ENCODE measurements around the gene EDIL3. TPM values are rescaled to one million over a fixed set of nuclear protein-coding genes. Genes with fewer than 3 reads are reported as not detected.

Gene EDIL3
- total RNA-seq, 2 donors from 2014 or later, result 2.2 to 17.5 TPM

- Histone ChIP-seq H3K9me3 (ENCODE audit: control insufficient read depth, low read length) (no peaks in the 10 kb centered on the region), H3K27ac (ENCODE audit: low read depth, low read length) (no peak overlapping the region), H3K4me1 (ENCODE audit: control insufficient read depth, insufficient read depth, low read length) (no peaks in the 10 kb centered on the region), H3K9ac (ENCODE audit: extremely low read depth, low read length, poor library complexity, severe bottlenecking) (no peak overlapping the region), H3K27me3 (ENCODE audit: control insufficient read depth, insufficient read depth, low read length, poor library complexity, severe bottlenecking) (no peaks in the 10 kb centered on the region), H3K36me3 (ENCODE audit: control insufficient read depth, insufficient read depth, low read length) (no peaks in the 10 kb centered on the region), H3K4me3 (ENCODE audit: low read length) (no peak overlapping the region)
- no peak overlapping the region for H3K4me3 Mint-ChIP-seq
- DNase-seq, result no peak
- no peaks in the 10 kb centered on the region for H3K36me3 Mint-ChIP-seq (ENCODE audit: low read depth)
- 95 to 100% methylated on average over 1 of the region's 1 CpG for WGBS, 2 experiments (ENCODE audit: insufficient coverage in 1 of 2, insufficient read length in 1 of 2)
- H3K27me3 Mint-ChIP-seq (ENCODE audit: insufficient read depth), result no peaks in the 10 kb centered on the region
- no peak for TF ChIP-seq CTCF (conservative IDR thresholded peaks at IDR 0.05)
- H3K27ac Mint-ChIP-seq, result no peak overlapping the region
- peaks cover 27% of the 10 kb centered on the region for H3K4me1 Mint-ChIP-seq
- H3K9me3 Mint-ChIP-seq, result no peaks in the 10 kb centered on the region
Measured at GRCh38 chr5:84275609-84276008, 109.1 kb downstream of the EDIL3 start.

- Mint-ChIP-seq H3K27ac (no peak overlapping the region), H3K4me3 (no peak overlapping the region)
Measured at GRCh38 chr5:84274585-84275468, 109.9 kb downstream of the EDIL3 start.

GRCh38 chr5:84273517-84273883 lies 111.2 kb downstream of the EDIL3 start:
- peaks cover 27% of the 10 kb centered on the region for H3K4me1 Mint-ChIP-seq

More at GRCh38 chr5:84274585-84275468, 109.9 kb downstream of the EDIL3 start:
- H3K4me3 ChIP-seq (ENCODE audit: low read length), result no peak overlapping the region
- no peaks in the 10 kb centered on the region for H3K4me1 ChIP-seq (ENCODE audit: control insufficient read depth, insufficient read depth, low read length)
- Mint-ChIP-seq H3K9me3 (no peaks in the 10 kb centered on the region), H3K27me3 (ENCODE audit: insufficient read depth) (no peaks in the 10 kb centered on the region), H3K4me1 (peaks cover 27% of the 10 kb centered on the region), H3K36me3 (ENCODE audit: low read depth) (no peaks in the 10 kb centered on the region)
- no peaks in the 10 kb centered on the region for H3K36me3 ChIP-seq (ENCODE audit: control insufficient read depth, insufficient read depth, low read length)
- no peaks in the 10 kb centered on the region for H3K27me3 ChIP-seq (ENCODE audit: control insufficient read depth, insufficient read depth, low read length, poor library complexity, severe bottlenecking)
- H3K9ac ChIP-seq (ENCODE audit: extremely low read depth, low read length, poor library complexity, severe bottlenecking), result no peak overlapping the region
- peak; percentile 80 for TF ChIP-seq CTCF (conservative IDR thresholded peaks at IDR 0.05)
- no peak overlapping the region for H3K27ac ChIP-seq (ENCODE audit: low read depth, low read length)
- peak; percentile 75 for DNase-seq
- H3K9me3 ChIP-seq (ENCODE audit: control insufficient read depth, low read length), result no peaks in the 10 kb centered on the region
- 69% methylated on average over 2 of the region's 3 CpGs; no CpG with 5 or more reads in 1 of the 2 experiments for WGBS, 2 experiments (ENCODE audit: insufficient coverage in 1 of 2, insufficient read length in 1 of 2)

More at GRCh38 chr5:84273517-84273883, 111.2 kb downstream of the EDIL3 start:
- H3K4me3 ChIP-seq (ENCODE audit: low read length), result no peak overlapping the region
- H3K9me3 Mint-ChIP-seq, result no peaks in the 10 kb centered on the region
- no peak overlapping the region for H3K27ac ChIP-seq (ENCODE audit: low read depth, low read length)
- no peaks in the 10 kb centered on the region for H3K36me3 ChIP-seq (ENCODE audit: control insufficient read depth, insufficient read depth, low read length)
- no peaks in the 10 kb centered on the region for H3K4me1 ChIP-seq (ENCODE audit: control insufficient read depth, insufficient read depth, low read length)
- TF ChIP-seq CTCF (conservative IDR thresholded peaks at IDR 0.05), result no peak
- no peak overlapping the region for H3K9ac ChIP-seq (ENCODE audit: extremely low read depth, low read length, poor library complexity, severe bottlenecking)
- H3K27me3 Mint-ChIP-seq (ENCODE audit: insufficient read depth), result no peaks in the 10 kb centered on the region
- no peaks in the 10 kb centered on the region for H3K36me3 Mint-ChIP-seq (ENCODE audit: low read depth)
- peak overlapping the region; percentile 41 for H3K27ac Mint-ChIP-seq
- H3K27me3 ChIP-seq (ENCODE audit: control insufficient read depth, insufficient read depth, low read length, poor library complexity, severe bottlenecking), result no peaks in the 10 kb centered on the region
- H3K9me3 ChIP-seq (ENCODE audit: control insufficient read depth, low read length), result no peaks in the 10 kb centered on the region
- no peak for DNase-seq
- H3K4me3 Mint-ChIP-seq, result no peak overlapping the region
- WGBS, 2 experiments (ENCODE audit: insufficient coverage in 1 of 2, insufficient read length in 1 of 2), result 83% methylated on average over 2 of the region's 2 CpGs; no CpG with 5 or more reads in 1 of the 2 experiments

All from endodermal cell (in vitro differentiated cells).